MCF 10A (cell line): ENCODE results near the gene ACSL1. TPM values are rescaled to one million over a fixed set of nuclear protein-coding genes. Genes with fewer than 3 reads are reported as not detected.
A peak's percentile ranks its signal among the peaks of the same experiment; 100 is the strongest.

Experiments
- BruUV-seq: library from RNA; stranded (reverse); fragments of 400-500 nt; replicated peaks from 2 replicates; lab custom pipeline; 2021; lab: Mats Ljungman, UMichigan
- CTCF ChIA-PET: fragments of 300-600 bp; sonication (Branson Sonifier 250); formaldehyde crosslinking; extraction: SDS; loops from one replicate; lab custom pipeline; 2021; ENCODE audit warnings: antibody characterized with exemption, inconsistent platforms; lab: Yijun Ruan, JAX
- POLR2A ChIA-PET: fragments of 300-600, 350-650 bp; sonication (Branson Sonifier 250); formaldehyde crosslinking; extraction: SDS; loops from one replicate; lab custom pipeline; 2020; ENCODE audit warnings: antibody characterized with exemption, inconsistent platforms; lab: Yijun Ruan, JAX
- DNase-seq: peaks from one replicate; pipeline ENCODE4 v3.0.0-alpha.2; 2018; ENCODE audit not compliant: unreplicated experiment
- H3K27ac Mint-ChIP-seq: one replicate; pipeline ENCODE4 v1.8.0; 2022; ENCODE audit warnings: mild to moderate bottlenecking, low read depth, mixed read lengths; ENCODE audit not compliant: unreplicated experiment
- H3K27me3 Mint-ChIP-seq: one replicate; pipeline ENCODE4 v1.8.0; 2022; ENCODE audit warnings: mixed read lengths; ENCODE audit not compliant: insufficient read depth, unreplicated experiment
- H3K36me3 Mint-ChIP-seq: one replicate; pipeline ENCODE4 v1.8.0; 2022; ENCODE audit warnings: mild to moderate bottlenecking, moderate library complexity, mixed read lengths; ENCODE audit not compliant: insufficient read depth, unreplicated experiment
- H3K4me1 Mint-ChIP-seq: one replicate; pipeline ENCODE4 v1.8.0; 2022; ENCODE audit warnings: mixed read lengths; ENCODE audit not compliant: insufficient read depth, unreplicated experiment
- H3K4me3 Mint-ChIP-seq: one replicate; pipeline ENCODE4 v1.8.0; 2022; ENCODE audit warnings: mild to moderate bottlenecking, moderate library complexity, mixed read lengths; ENCODE audit not compliant: unreplicated experiment
- H3K9me3 Mint-ChIP-seq: one replicate; pipeline ENCODE4 v1.8.0; 2022; ENCODE audit warnings: mixed read lengths; ENCODE audit not compliant: unreplicated experiment
- intact Hi-C: fragments of 100-400 bp; cut with micrococcal nuclease; formaldehyde crosslinking; loops from 2 replicates; pipeline ENCODE4 v1.14.1; 2022
- total RNA-seq: library from RNA; stranded (reverse); gene quantifications from 2 replicates; pipeline ENCODE4 v1.2.3, GENCODE V29; 2022
- TF ChIP-seq, protein P1 (sequence below): fragments of 200-600 bp; IDR thresholded peaks from one replicate; pipeline ENCODE4 v1.8.0; 2022; ENCODE audit warnings: antibody characterized with exemption, mild to moderate bottlenecking; ENCODE audit not compliant: unreplicated experiment

Gene ACSL1
- total RNA-seq, 1 experiment from 2014 or later, result 105 TPM

DNA sequence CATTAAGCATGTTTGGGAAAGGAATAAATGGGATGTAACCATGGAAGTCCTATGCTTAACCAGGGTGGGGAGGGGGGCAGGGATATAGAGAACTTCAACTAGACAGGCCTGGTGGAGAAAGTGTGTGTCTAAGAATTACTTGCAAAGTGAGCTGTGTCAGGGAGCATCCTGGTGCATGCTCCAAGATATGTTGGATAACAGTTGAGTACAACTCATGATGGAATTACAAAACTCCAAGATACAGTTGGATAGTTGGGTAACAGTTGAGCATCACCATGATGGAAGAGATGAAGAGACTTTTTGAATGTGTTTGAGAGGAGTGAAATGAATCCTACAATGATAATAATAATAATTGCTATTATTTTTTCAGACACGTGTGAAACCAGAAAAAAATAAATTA, 26.1 kb upstream of the ACSL1 start:
- Mint-ChIP-seq H3K27ac (no peak overlapping the region), H3K36me3 (no peaks in the 10 kb centered on the region), H3K4me1 (no peaks in the 10 kb centered on the region), H3K9me3 (no peaks in the 10 kb centered on the region), H3K27me3 (no peaks in the 10 kb centered on the region), H3K4me3 (no peak overlapping the region)
- CTCF ChIA-PET, result interaction anchor here (0.6 kb wide), 1 partner anchor 212 kb away, joined by 3 read pairs; no protein-coding TSS in a partner anchor
- POLR2A ChIA-PET, result no interaction called here
- intact Hi-C loops, result no loop called here
- TF ChIP-seq, protein P1, sequence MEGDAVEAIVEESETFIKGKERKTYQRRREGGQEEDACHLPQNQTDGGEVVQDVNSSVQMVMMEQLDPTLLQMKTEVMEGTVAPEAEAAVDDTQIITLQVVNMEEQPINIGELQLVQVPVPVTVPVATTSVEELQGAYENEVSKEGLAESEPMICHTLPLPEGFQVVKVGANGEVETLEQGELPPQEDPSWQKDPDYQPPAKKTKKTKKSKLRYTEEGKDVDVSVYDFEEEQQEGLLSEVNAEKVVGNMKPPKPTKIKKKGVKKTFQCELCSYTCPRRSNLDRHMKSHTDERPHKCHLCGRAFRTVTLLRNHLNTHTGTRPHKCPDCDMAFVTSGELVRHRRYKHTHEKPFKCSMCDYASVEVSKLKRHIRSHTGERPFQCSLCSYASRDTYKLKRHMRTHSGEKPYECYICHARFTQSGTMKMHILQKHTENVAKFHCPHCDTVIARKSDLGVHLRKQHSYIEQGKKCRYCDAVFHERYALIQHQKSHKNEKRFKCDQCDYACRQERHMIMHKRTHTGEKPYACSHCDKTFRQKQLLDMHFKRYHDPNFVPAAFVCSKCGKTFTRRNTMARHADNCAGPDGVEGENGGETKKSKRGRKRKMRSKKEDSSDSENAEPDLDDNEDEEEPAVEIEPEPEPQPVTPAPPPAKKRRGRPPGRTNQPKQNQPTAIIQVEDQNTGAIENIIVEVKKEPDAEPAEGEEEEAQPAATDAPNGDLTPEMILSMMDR, result no peak
- no TSS peak for BruUV-seq
- DNase-seq, result no peak

DNA sequence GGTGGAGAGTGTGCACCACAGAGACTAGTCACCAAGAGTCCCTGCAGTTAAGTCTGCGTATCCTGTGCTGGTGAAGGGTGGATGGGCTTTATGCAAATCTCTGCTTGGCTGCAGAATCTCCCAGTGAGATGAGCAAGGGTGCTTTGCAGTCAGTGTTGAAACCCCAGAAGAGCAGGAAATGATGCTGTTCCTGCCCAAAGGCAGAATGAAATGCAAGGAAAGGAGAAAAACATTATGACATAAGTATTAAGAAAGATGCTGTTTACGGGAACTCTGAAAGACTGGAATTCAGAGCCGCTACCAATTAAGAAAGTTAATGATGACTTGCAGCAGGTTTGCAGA, 25.4 kb upstream of the ACSL1 start:
- no peak overlapping the region for H3K27ac Mint-ChIP-seq
- DNase-seq, result peak; percentile 85
- intact Hi-C loops, result no loop called here
- no peaks in the 10 kb centered on the region for H3K36me3 Mint-ChIP-seq
- H3K9me3 Mint-ChIP-seq, result no peaks in the 10 kb centered on the region
- no TSS peak for BruUV-seq
- peaks cover 4% of the 10 kb centered on the region for H3K4me1 Mint-ChIP-seq
- CTCF ChIA-PET, result interaction anchor here (0.6 kb wide), 1 partner anchor 65 kb away, joined by 3 read pairs; no protein-coding TSS in a partner anchor
- no peak overlapping the region for H3K4me3 Mint-ChIP-seq
- POLR2A ChIA-PET, result no interaction called here
- no peaks in the 10 kb centered on the region for H3K27me3 Mint-ChIP-seq
- TF ChIP-seq, protein P1, result no peak

DNA sequence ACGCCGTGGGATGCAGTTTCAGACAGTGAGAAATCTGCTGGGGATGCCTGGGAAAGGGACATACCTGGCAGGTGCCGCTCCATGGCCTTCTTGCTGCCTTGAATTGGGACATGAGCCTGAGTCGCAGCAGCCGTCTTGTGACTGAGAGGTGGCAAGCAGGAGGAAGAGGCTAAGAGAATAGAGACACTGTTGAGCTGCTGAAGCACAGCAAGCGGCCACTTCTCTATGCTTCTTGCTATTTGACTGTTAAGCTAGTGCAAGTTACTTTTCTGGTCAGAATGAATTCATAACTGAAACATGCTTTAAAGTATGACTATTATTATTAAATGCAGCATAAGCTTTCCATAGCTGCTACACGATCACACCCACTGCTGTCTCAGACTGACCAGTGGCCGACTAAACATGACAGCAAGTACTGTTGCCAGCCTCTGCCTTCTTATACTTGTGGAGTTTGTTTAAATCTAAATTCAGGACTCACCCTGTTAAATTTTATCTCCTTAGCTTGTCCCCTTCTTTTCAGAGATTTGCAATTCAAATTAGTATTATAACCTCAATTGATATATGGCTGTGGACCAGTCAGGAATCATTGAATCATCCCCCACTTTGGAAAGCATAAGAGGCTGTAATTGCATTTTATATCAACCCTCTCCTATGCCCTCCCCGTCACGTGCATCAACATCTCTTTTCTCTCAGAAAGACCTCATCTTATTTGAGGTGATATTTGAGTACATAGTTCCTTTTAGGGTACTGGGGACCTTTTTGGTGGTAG, 24.8 kb upstream of the ACSL1 start:
- H3K27ac Mint-ChIP-seq, result no peak overlapping the region
- intact Hi-C loops, result no loop called here
- H3K27me3 Mint-ChIP-seq, result no peaks in the 10 kb centered on the region
- ChIA-PET POLR2A (no interaction called here), CTCF (interaction anchor here (0.6 kb wide), 2 partner anchors 64 to 284 kb away, joined by 3 read pairs; no protein-coding TSS in a partner anchor)
- TF ChIP-seq, protein P1, result no peak
- H3K4me3 Mint-ChIP-seq, result no peak overlapping the region
- peak; percentile 70 for DNase-seq
- BruUV-seq, result no TSS peak
- peaks cover 6% of the 10 kb centered on the region for H3K4me1 Mint-ChIP-seq
- no peaks in the 10 kb centered on the region for H3K9me3 Mint-ChIP-seq
- no peaks in the 10 kb centered on the region for H3K36me3 Mint-ChIP-seq

DNA sequence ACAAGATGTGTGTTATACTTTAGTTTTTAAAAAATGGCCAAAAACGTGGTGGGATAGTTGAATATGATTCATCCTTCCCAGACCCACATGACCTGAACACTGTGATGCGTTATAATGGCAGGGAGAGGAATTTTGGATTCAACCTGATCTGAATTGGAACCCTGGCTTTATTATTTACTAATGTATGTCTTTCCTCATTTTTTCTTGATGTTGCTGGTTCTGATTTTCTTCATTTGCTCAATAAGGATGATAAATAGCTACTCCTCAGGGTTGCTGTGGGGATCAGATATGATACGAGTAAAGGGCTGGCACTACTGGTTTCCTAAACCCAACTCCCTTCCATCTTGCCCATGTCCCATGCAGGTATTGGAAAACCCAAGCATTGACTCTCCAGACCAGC, 24.2 kb upstream of the ACSL1 start:
- no peaks in the 10 kb centered on the region for H3K9me3 Mint-ChIP-seq
- BruUV-seq, result no TSS peak
- no peaks in the 10 kb centered on the region for H3K27me3 Mint-ChIP-seq
- peaks cover 9% of the 10 kb centered on the region for H3K4me1 Mint-ChIP-seq
- no peak overlapping the region for H3K27ac Mint-ChIP-seq
- no peak overlapping the region for H3K4me3 Mint-ChIP-seq
- intact Hi-C loops, result no loop called here
- H3K36me3 Mint-ChIP-seq, result no peaks in the 10 kb centered on the region
- no peak for DNase-seq
- CTCF ChIA-PET, result interaction anchor here (0.6 kb wide), 1 partner anchor 285 kb away, joined by 3 read pairs; no protein-coding TSS in a partner anchor
- POLR2A ChIA-PET, result interaction anchor here (1.0 kb wide), 2 partner anchors 9 to 61 kb away, joined by 3 to 4 read pairs; no protein-coding TSS in a partner anchor
- TF ChIP-seq, protein P1, result no peak
